Ovary (tissue), 3 donors: ENCODE results near the gene TARS2.

Experiments
- CTCF ChIP-seq, 3 donors: fragments of 450-650 bp in 2 of 3; fragments of 200-600 bp in 1 of 3; IDR thresholded peaks; one replicate each; pipeline versions ENCODE4 v1.5.1 to v1.8.0; 2016 to 2022; ENCODE audit warnings: antibody characterized with exemption in 3 of 3, mild to moderate bottlenecking in 1 of 3
- EP300 ChIP-seq: sonication (generic); formaldehyde crosslinking; IDR thresholded peaks from one replicate; pipeline ENCODE4 v1.6.1; 2017; ENCODE audit warnings: antibody characterized with exemption
- POLR2A ChIP-seq: fragments of 450-650 bp; IDR thresholded peaks from one replicate; pipeline ENCODE4 v1.6.1; 2017; ENCODE audit warnings: antibody characterized with exemption, mild to moderate bottlenecking, moderate library complexity
- donor health status: DM: no; HTN: no; CAD: no.

- TF ChIP-seq CTCF (IDR thresholded peaks at IDR 0.05) (no peak), POLR2A (no peak), EP300 (no peak)
These were observed 25.6 kb downstream of the TARS2 start for GRCh38 chr1:150512846-150513245.
